HG03095 (cell line): ENCODE data around the gene DNAH6.

ENCODE experiments used
- ATAC-seq: cut with Tn5 transposase; IDR thresholded peaks from one replicate; pipeline ENCODE4 v1.9.1; 2021; ENCODE audit warnings: moderate library complexity; ENCODE audit not compliant: unreplicated experiment

The DNAH6 gene

GRCh38 chr2:84629550-84629949 lies 113.3 kb downstream of the DNAH6 start:
- ATAC-seq: no peak

- peak; percentile 56 for ATAC-seq
Measured at GRCh38 chr2:84631047-84631446, 114.7 kb downstream of the DNAH6 start.

- ATAC-seq: no peak
Measured at GRCh38 chr2:84631985-84632384, 115.7 kb downstream of the DNAH6 start.

GRCh38 chr2:84636080-84636971 lies 120.0 kb downstream of the DNAH6 start:
- no peak for ATAC-seq

- no peak for ATAC-seq
Measured at GRCh38 chr2:84639751-84640150, 123.5 kb downstream of the DNAH6 start.

- no peak for ATAC-seq
Measured at GRCh38 chr2:84640411-84640810, 124.1 kb downstream of the DNAH6 start.

GRCh38 chr2:84641021-84641420 lies 124.7 kb downstream of the DNAH6 start:
- no peak for ATAC-seq

GRCh38 chr2:84643991-84644390 lies 127.7 kb downstream of the DNAH6 start:
- no peak for ATAC-seq

- no peak for ATAC-seq
Measured at GRCh38 chr2:84646514-84646913, 130.2 kb downstream of the DNAH6 start.

- no peak for ATAC-seq
Measured at GRCh38 chr2:84647267-84647666, 131.0 kb downstream of the DNAH6 start.

- ATAC-seq: no peak
Measured at GRCh38 chr2:84649058-84649457, 132.8 kb downstream of the DNAH6 start.

- ATAC-seq: no peak
Measured at GRCh38 chr2:84649487-84650142, 133.3 kb downstream of the DNAH6 start.

GRCh38 chr2:84652431-84652830 lies 136.1 kb downstream of the DNAH6 start:
- ATAC-seq: no peak

- no peak for ATAC-seq
Measured at GRCh38 chr2:84653302-84653701, 137.0 kb downstream of the DNAH6 start.

GRCh38 chr2:84654414-84654813 lies 138.1 kb downstream of the DNAH6 start:
- no peak for ATAC-seq

GRCh38 chr2:84669122-84669521 lies 152.8 kb downstream of the DNAH6 start:
- ATAC-seq: no peak

GRCh38 chr2:84674099-84674498 lies 157.8 kb downstream of the DNAH6 start:
- ATAC-seq: no peak

GRCh38 chr2:84674586-84674985 lies 158.3 kb downstream of the DNAH6 start:
- no peak for ATAC-seq

- no peak for ATAC-seq
Measured at GRCh38 chr2:84676295-84676694, 160.0 kb downstream of the DNAH6 start.

- no peak for ATAC-seq
Measured at GRCh38 chr2:84678214-84678613, 161.9 kb downstream of the DNAH6 start.

- no peak for ATAC-seq
Measured at GRCh38 chr2:84686783-84687476, 170.6 kb downstream of the DNAH6 start.
